NCI-H524 (cell line): Measurements from ENCODE around the gene ZIC4.
A peak's percentile ranks its signal among the peaks of the same experiment; 100 is the strongest.

ENCODE experiments used
- DNase-seq, 2 experiments: peaks; one replicate each; lab custom pipeline; 2025; lab: John Stamatoyannopoulos, UW

The ZIC4 gene

GRCh38 chr3:147406028-147406931 lies at the start of gene ZIC4:
Gene ZIC4 (minus strand): TSS chr3:147406543. CDS start chr3:147402797, 3,746 bp downstream.
- DNase-seq = no peak

- DNase-seq = no peak
These were observed 43.3 kb upstream of the ZIC4 start for GRCh38 chr3:147449669-147450068.

- no peak for DNase-seq
These were observed 40.9 kb upstream of the ZIC4 start for GRCh38 chr3:147447224-147447623.

GRCh38 chr3:147431751-147432150 lies 25.4 kb upstream of the ZIC4 start:
- DNase-seq = no peak

GRCh38 chr3:147428754-147429153 lies 22.4 kb upstream of the ZIC4 start:
- DNase-seq = no peak

DNA sequence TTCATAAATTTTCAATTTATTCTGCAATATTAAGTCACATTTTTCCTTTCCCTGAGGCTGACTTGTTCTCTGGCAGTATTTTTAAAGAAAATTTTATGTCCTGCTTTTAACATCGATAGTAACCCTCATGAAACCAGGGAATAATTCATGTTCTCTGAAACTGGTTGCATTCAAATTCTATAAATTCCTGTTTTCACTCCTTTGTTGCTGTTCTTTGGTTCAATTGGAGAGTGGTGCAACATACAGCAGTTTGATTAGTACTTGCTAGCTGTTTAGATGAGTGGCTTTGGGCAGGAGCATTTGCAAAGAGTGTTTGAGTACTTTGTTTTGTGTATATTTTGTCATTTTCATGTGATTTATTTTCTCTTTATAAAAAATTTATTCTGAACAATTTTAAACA lies 22.0 kb upstream of the ZIC4 start:
- DNase-seq = no peak

DNA sequence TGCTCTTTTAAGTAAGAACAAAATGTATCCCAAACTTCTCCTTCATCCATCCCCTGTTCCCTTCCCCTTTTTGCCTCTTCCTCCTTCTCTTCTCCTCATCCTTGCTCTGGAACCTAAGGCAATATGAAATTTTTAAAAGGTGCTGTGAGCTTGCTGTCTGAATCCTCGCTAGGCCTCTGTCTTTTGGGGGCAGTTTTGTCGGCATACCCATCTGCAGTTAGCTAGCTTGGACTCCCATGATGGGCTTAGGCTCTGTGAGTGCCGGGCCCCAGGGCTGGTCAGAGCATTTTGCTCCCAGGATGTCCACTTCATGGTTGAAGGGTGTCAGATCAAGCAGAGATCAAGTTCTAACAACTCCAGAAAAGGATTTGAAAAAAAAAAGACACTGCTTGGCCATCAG lies 21.4 kb upstream of the ZIC4 start:
- DNase-seq = no peak

DNA sequence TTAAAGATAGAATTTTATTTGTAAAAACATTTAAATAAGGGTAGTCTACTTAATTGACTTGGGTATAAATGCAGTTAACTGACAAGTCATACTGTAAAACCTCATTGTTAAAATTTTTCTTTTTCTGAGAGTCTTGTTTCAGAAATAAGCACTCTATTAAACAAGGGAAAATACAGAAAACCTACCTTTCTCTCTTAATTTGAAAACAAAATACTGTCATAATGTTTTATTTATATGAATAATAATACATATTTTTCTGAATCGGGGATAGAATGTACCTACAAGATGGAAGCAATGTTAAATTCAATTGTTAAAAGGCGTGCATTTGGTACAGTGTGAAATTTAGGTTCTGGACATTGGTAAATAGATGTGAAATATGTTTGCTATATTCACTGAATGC lies 20.6 kb upstream of the ZIC4 start:
- no peak for DNase-seq

DNA sequence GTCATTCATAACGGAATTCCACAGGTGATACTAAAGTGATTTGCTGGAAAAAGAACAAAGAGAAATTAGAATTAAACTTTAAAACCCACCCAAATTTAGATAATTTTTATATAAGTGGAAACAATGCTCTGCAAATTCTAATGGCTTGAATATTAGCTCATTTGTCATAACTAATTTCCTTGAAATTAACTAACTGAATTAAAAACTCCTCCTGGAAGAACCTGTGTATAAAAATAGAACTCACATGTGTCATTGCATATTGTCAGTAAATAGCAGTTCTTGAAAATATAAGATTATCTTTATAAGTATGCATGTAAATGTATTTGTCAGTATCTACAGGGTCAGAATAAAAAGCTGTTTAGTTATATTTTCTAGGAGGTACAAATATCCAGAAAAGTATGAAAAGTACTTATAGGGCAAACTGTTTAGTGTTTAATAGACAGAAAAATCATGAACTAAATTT lies 19.1 kb upstream of the ZIC4 start:
- no peak for DNase-seq

DNA sequence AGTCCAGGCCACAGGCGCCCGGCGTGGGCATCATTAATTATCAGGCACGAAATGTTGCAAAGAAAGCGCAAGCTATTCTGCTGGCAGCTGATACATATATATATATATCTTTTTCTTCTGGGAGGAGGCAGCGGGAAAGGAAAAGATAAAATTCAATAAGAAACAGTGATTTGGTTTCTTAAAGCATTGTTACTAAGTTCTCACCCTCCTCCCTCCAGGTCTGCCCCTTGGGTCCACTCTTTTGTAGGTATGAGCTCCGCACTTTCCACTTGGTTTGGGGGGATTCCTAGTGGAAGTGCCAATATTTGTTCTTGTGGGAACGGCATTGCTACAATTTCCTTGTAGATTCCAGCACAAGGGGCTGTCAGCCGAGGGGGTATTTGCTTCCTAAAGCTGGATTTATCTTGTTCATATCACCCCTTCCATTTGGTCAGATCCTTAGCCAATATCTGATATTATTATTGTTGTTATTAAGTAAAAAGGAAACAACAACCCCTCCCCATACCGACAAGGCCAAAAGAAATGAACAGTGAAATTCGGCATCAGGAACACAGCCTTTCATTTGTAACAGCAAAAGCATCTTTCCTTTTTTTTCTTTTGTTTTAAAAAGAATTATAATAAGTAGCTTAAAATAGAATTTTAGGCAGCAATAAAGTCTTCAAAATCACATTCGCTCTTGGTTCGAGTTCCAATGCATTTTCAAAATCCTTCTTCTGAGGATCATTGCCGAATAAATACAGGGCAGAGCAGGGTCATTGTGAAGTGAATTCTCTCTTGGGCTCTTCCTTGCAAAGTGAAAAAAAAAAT lies 18.4 kb upstream of the ZIC4 start:
- DNase-seq = no peak

DNA sequence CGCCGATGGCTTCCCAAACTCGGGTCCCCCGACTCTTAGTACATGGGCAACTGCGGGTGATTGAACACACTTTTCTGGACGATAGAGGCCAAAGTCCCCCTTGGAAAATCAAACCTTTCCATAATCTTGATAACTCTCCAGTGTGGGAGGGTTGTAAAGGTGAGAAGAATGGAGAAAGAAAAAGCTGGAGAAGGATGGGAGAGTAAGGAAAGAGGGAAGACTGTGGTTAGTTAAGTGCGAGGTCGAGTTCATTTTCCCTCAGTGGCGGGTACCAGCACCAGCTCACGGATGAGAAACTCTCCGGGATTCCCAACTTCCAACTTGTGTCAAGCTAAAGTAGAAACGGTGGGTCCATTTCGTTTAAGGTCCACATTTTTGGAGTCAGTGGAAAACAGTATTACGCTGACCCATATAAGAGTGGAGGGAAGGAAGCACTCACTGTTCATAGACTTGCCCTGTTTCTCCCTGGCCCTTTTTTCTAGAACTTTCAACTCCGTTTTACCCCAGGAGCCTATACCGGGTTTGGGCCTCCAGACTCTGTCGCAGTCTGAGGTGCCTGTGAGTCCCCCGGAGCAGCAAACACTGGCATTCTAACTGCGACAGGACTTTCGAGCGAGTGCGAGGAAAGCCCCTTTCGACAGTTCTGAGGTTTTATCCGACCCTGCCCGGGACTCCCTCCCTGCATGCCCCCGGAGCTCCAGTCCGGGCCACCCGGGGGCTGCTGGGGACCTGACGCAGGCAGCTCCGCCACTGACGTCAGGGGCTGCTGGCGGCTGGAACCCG lies 17.6 kb upstream of the ZIC4 start:
- no peak for DNase-seq

DNA sequence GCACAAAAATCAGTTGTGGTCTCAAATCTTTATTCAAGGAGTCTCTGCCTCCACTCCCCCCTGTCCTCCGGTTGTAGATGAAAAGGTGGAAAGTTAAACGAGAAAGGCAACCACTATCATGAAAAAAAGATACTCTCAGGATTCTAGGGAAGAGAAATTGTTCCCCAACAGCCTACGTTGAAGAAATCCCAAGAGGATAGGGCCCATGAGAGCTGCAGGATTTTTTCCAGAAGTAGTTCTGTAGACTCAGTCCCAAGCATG lies 17.1 kb upstream of the ZIC4 start:
- no peak for DNase-seq

DNA sequence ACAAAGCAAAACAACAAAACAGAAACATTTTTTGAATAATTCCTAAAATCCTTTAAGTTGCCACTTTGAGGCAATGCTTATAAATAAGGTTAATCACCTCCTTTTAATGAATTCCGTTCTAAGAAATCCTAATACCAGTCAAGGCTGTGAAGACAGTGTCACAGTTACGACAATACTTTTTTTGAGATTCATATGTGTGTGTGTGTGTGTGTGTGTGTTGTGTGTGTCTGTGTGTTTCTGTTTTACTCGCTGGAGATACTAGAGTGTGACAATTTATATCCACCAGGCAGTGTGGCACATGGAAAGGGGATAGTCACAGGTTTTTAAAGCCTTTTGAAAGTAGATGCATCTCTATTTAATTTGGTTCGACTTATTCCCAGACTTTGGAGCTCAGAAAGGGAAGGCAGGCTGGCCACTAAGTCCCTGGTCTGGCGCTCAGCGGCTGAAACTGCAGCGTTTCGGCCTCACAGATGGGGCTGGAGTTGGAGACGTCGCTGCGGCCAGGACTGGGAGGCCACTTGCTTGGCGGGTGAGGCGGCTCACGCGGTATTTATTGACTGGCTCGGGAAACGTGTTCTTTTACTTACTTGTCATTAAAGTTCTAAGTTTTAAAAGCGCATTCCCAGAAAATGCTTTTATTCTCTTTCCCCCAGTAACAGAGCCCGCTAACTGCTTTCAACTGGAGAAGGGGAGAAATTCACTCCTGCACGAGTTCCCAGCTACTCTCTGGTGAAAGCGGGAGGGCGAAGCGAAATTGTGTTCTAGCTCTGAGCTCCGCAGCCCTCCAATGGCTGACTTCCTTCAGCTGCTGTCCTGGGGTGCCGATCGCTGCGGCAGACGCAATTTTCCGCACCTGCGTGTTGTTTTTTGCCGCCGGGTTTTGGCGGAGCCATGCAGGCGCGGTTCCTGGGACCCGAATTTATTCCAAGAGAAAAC lies 16.5 kb upstream of the ZIC4 start:
- no peak for DNase-seq

DNA sequence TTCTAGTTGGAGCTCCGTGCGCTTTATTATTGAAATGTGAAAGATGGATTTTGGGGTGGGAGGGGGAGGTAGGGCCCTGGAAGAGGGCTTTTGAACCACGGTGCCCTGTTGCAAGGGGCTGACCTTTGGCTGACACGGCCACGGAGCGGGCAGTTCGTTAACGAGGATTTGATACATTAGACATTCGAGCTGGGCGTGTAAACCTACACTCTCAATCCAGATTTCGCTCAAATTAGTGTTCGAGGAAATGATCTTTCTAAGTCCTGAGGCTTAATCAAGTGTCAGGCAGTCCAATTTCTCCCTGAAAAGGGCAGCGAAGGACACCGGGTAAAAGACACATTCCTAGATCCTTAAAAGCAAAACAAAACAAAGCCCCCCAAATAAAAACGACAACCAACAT lies 15.9 kb upstream of the ZIC4 start:
- no peak for DNase-seq

GRCh38 chr3:147421184-147421912 lies 15.0 kb upstream of the ZIC4 start:
- DNase-seq = peak; percentile 41 to 79

DNA sequence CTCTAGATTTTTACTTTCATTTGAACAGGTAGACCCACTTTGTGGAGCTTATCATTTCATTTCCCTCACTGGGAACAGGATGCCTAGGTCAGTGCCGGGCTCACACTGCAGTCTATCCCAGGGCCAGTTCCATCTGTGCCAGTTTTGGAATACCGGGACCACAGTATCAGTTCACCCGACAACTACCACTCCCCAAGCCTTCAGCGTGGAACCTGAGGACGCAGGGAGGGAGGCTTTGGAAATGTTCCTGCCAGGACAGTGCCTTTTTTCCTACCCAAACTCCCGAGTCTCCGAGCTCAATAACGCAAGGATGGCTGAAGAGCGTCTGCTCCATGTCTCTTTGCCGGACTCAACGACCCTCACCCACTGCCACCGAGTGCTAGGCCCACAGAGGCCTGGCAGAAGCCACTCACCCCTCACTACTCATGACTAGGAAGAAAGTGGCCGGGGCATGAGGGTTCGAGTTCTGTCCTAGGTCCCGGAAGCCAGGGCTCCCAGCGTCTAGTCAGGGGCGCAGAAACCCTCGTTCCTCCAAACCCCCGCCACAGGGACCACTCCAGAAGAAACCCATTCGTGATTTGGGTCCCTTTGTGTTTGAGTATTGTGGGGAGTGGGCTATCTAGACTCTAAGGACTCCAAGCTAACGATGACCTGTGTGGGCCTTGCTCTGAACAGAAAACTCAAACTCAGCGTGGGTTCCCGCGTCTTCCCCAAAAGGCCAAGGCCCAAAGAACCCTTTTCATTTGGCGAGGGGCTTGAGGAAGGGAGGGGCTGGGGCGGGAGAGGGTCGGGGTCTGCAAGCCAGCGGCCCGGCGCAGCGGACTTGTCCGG lies 14.2 kb upstream of the ZIC4 start:
- no peak for DNase-seq

GRCh38 chr3:147419781-147420224 lies 13.5 kb upstream of the ZIC4 start:
- DNase-seq = no peak

- peak in 1 of 2 experiments; percentile 44 for DNase-seq
These were observed 12.7 kb upstream of the ZIC4 start for GRCh38 chr3:147418808-147419701.

- no peak for DNase-seq
These were observed 12.0 kb upstream of the ZIC4 start for GRCh38 chr3:147418371-147418781.
